CD4-positive, alpha-beta T cell treated with Interleukin-17A for 4 hours (primary cell): ENCODE data around the gene PCSK4.

ENCODE experiments used
- DNase-seq: peaks from one replicate; pipeline ENCODE4 v3.0.0-alpha.2; 2020; ENCODE audit warnings: mixed read lengths

The PCSK4 gene

GRCh38 chr19:1435378-1435989 lies 54.7 kb downstream of the PCSK4 start:
- DNase-seq: no peak

- DNase-seq: no peak
Measured at GRCh38 chr19:1434577-1435060, 55.5 kb downstream of the PCSK4 start.

- DNase-seq: no peak
Measured at GRCh38 chr19:1434040-1434366, 56.1 kb downstream of the PCSK4 start.

GRCh38 chr19:1433119-1434039 lies 56.8 kb downstream of the PCSK4 start:
- DNase-seq: no peak

- no peak for DNase-seq
Measured at GRCh38 chr19:1432507-1432887, 57.7 kb downstream of the PCSK4 start.

GRCh38 chr19:1431759-1432506 lies 58.2 kb downstream of the PCSK4 start:
- DNase-seq: no peak
